T-helper 1 cell treated with Interleukin-12 subunit alpha and Interleukin-12 subunit beta and Interleukin-4 antibody, amounts not matched to agents 30 ng/mL and 1 ng/mL, for 36 hours (primary cell): ENCODE results near the gene ASH1L. TPM values are rescaled to one million over a fixed set of nuclear protein-coding genes. Genes with fewer than 3 reads are reported as not detected.
"Not testable (repeated sequence)": the region's sequence is repeated elsewhere in the genome, so short reads cannot be mapped to it uniquely, and the experiment has no call there.

Experiments
- intact Hi-C: fragments of 100-400 bp; cut with micrococcal nuclease; formaldehyde crosslinking; loops from one replicate; pipeline ENCODE4 v1.15.1; 2024
- total RNA-seq: library from RNA; stranded (reverse); gene quantifications from 2 replicates; pipeline ENCODE4 v1.2.3, GENCODE V29; 2022

Gene ASH1L
- total RNA-seq, 1 donor from 2014 or later: 55.2 TPM

DNA sequence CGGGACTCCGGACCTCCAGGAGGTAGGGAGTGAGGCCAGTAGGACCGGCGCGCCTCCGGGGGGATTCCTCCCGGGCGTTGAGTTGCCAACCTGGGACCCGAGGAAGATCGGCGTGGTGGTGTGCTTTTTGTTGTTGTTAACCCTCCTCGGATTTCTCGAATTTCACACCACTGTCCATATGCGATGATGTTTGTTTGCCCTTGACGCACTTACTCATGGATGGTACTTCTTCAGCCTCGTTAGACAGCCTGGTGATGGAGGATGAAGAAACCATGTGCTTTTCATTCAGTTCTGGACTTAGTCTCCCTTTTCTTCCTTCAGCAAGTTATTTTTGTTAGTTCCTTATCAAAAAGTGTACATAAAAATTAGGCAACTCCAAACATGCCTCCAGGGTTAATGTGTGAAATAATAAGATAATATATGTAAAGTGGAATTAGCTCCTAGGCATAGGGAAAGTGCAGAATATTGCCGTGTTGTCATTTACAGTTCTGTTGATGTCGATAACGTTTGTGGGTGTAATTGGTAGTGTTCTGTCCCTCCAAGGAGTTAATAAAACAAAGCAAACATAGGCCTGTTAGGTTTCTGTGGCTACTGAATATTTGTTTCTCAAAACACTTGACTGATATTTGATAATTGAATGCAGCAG is 897 bp upstream of the ASH1L start:
- intact Hi-C loops: loop anchor here (5.0 to 10.0 kb wide), 5 partner anchors 59 to 294 kb away; partner anchors contain the start of genes CLK2, FDPS, GON4L and HCN3

DNA sequence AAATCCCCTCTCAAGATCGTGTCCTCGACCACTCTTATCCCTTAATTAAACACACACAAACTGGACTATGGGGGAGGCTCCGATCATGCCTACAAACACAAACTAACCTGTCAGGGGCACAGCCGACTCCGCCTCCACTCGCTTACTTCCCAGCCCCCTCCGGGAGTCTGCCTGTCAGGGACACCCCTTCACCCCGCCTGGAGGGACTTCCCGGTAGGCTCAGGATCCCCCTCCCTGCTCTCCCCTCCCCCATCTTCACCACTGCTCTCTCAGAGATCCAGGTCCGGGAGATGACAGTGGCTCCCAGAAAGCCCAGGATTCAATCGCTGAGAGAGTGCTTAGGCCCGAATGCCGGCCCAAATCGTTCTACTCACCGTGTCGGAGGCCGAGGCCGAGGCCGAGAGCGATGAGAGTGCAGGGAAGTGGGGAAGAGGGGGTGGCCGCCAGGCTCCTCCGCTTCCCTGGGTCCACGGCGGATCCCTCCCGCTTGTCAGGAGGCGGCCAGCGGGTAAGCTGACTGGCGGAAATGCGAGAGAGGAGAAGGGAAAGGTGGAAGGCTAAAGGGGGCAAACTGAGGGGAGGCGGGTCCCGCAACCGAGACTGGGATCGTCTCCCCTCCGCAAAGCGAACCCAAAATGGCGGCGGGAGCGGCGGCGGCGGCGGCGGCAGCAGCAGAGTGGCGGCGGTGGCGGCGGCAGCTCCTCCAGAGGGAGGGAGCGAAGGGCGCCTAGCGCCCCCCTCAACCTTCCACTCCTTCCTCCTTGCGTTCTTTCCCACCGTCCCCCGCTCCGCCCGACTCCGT is 623 bp downstream of the ASH1L start:
- intact Hi-C loops: loop anchor here (1.0 to 10.0 kb wide), 7 partner anchors 26 to 295 kb away; partner anchors contain the start of genes CLK2, FDPS, GON4L and HCN3

DNA sequence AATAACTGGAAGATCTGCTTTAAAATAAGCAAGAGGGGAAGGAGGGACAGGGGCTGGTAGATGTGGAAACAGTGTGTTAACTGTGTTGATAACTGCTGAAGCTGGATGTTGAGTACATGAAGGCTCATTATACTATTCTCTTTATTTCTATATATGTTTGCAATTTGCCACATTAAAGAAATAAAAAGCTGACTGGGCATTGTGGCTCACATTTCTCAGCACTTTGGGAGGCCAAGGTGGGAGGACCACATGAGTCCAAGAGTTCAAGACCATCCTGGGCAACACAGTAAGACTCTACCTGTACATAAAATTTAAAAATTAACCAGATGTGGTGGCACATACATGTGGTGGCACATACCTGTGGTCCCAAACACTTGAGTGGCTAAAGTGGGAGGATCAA is 6.7 kb downstream of the ASH1L start:
- intact Hi-C loops: no loop called here

DNA sequence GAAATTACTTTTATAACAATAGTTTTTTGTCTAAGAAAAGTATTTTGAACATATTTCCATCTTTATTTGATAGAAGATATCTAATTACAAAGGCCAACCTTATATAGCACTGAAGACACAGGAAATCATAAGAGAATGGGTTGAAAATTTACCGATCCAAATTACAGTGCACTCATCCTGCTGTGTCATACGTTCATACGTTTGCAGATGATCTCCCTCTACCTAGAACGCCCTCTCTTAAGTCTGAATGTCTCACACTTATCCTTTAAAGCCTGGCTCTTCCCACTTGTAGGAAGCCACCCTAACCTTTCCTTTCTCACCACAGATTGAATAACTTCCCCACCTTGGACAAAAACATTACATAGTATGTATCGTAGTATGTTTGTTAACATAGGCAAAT is 9.3 kb downstream of the ASH1L start:
- intact Hi-C loops: no loop called here

GRCh38 chr1:155548706-155549105 is 13.9 kb downstream of the ASH1L start:
- intact Hi-C loops: no loop called here

GRCh38 chr1:155540000-155540874 is 22.4 kb downstream of the ASH1L start:
- intact Hi-C loops: loop anchor here (5.0 kb wide), 1 partner anchor 73 kb away; no protein-coding TSS in a partner anchor

GRCh38 chr1:155537193-155537592 is 25.4 kb downstream of the ASH1L start:
- intact Hi-C loops: loop anchor here (5.0 kb wide), 1 partner anchor 70 kb away; no protein-coding TSS in a partner anchor

- intact Hi-C loops: no loop called here
These were observed 31.0 kb downstream of the ASH1L start for GRCh38 chr1:155531624-155532023.

- intact Hi-C loops: no loop called here
These were observed 32.7 kb downstream of the ASH1L start for GRCh38 chr1:155529929-155530328.

GRCh38 chr1:155529109-155529508 is 33.5 kb downstream of the ASH1L start:
- intact Hi-C loops: no loop called here

- intact Hi-C loops: no loop called here
These were observed 34.9 kb downstream of the ASH1L start for GRCh38 chr1:155527677-155528076.

DNA sequence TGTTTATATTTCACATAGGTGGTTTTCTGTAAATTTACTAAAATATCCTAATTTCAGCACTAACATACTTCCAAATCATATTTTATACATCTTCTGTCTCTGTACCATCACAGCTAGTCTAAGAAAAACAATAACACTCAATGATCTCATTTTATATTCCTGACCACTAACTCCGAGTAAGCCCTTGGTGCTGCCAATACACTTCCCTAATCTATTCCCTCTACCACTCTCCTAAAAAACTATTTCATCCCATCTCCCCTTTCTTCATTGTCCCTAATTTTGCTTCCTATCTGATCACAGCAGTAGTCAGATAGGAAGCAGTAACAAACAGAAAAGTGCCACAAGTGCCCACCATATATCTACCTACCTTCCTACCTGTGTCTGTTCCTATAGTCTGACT is 36.2 kb downstream of the ASH1L start:
- intact Hi-C loops: no loop called here

- intact Hi-C loops: no loop called here
These were observed 40.5 kb downstream of the ASH1L start for GRCh38 chr1:155522069-155522468.

- intact Hi-C loops: no loop called here
These were observed 44.1 kb downstream of the ASH1L start for GRCh38 chr1:155518484-155518883.

GRCh38 chr1:155514582-155515187 is 47.9 kb downstream of the ASH1L start:
- intact Hi-C loops: no loop called here

DNA sequence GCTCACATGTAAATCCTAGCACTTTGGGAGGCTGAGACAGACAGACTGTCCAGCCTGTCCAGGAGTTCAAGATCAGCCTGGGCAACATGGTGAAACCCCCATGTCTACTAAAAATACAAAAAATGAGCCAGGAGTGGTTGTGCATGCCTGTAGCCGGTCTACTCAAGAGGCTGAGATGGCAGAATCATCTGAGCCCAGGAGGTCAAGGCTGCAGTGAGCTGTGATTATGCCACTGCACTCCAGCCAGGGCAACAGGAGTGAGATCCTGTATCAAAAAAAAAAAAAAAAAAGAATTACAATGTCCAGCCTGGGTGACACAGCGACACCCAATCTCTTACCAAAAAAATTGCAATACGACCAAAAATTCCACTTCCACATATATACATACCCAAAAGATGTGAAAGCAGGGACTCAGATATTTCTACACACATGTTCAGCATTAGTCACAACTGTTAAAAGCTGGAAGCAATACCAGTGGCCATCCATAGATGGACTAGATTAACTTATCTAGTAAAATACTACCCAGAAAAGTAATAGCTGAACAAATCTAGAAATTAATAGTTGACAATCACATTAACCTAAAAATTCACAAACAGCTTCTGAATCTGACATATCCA is 49.2 kb downstream of the ASH1L start:
- intact Hi-C loops: no loop called here

GRCh38 chr1:155511385-155511784 is 51.2 kb downstream of the ASH1L start:
- intact Hi-C loops: not testable (repeated sequence)

GRCh38 chr1:155509064-155509463 is 53.5 kb downstream of the ASH1L start:
- intact Hi-C loops: loop anchor here (10.0 kb wide), 1 partner anchor 56 kb away; the partner anchor contains the start of gene ASH1L

DNA sequence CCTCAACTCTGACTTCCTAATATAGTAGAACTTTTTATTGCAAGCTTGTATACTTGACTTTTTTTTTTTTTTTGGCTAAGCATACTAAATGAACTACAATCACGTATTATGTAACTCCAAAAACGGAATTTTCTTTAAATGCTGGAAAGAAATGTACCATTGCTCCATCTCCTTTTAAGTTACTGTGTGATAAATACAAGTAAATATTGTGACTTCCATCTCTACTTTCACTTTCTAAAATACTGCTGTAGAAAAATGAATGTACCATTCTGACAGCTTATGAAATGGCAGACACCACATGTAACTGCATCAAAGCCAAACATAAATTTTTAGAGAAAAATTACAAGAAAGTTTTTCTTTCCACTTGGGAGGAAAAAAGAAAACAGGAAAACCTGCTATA is 54.7 kb downstream of the ASH1L start:
- intact Hi-C loops: loop anchor here (10.0 kb wide), 1 partner anchor 57 kb away; the partner anchor contains the start of gene ASH1L

- intact Hi-C loops: loop anchor here (10.0 kb wide), 1 partner anchor 59 kb away; the partner anchor contains the start of gene ASH1L
These were observed 56.6 kb downstream of the ASH1L start for GRCh38 chr1:155505963-155506362.
